ENCODE results near the gene DSG1.
"Not testable (repeated sequence)": the region's sequence is repeated elsewhere in the genome, so short reads cannot be mapped to it uniquely, and the experiment has no call there.

The DSG1 gene

DNA sequence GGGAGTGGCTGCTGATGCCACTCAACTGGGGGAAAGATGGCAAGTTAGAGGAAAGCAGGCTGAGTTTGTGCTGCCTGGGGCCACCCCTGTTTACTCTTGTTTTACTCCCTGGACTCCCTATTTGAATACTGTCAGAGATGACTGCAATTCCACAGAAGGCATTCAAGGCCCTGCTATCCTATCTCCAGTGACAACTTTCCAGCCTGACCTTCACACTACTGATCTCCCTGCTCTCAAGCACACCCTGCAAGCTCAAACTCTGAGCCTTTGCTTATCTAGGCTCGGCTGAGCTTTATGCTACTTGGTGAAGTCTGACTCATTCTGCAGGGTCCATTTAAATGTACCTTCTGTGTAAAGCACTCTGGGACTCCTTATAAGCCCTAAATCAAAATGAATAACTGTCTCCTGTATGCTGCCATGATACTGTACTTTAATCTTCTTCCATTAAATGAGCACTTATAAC is 39.3 kb upstream of the DSG1 start:
- no peak overlapping the region for H3K4me3 ChIP-seq (ENCODE audit: low read depth, low read length)

DNA sequence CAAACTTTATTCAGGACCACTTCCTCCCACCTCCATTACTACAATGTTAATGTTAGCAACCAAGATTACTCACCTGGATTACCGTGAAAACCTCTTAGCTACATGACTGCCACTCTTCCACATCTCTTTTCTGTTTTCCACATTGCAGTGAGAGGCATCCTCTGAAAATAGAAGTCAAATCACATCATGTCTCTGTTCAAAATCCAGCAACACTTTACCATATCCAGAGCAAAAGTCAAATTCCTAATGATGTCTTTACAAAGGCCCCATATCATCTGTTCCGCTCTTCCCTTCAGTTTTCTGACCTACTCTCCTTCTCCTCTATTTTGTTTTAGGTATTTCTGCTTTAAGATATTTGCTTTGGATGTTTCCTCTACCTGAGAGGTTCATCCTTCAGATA is 37.5 kb upstream of the DSG1 start:
- no peak overlapping the region for H3K4me3 ChIP-seq (ENCODE audit: low read depth, low read length)
- TF ChIP-seq, protein P1, sequence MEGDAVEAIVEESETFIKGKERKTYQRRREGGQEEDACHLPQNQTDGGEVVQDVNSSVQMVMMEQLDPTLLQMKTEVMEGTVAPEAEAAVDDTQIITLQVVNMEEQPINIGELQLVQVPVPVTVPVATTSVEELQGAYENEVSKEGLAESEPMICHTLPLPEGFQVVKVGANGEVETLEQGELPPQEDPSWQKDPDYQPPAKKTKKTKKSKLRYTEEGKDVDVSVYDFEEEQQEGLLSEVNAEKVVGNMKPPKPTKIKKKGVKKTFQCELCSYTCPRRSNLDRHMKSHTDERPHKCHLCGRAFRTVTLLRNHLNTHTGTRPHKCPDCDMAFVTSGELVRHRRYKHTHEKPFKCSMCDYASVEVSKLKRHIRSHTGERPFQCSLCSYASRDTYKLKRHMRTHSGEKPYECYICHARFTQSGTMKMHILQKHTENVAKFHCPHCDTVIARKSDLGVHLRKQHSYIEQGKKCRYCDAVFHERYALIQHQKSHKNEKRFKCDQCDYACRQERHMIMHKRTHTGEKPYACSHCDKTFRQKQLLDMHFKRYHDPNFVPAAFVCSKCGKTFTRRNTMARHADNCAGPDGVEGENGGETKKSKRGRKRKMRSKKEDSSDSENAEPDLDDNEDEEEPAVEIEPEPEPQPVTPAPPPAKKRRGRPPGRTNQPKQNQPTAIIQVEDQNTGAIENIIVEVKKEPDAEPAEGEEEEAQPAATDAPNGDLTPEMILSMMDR (IDR thresholded peaks at IDR 0.05; ENCODE audit: borderline replicate concordance, insufficient read depth, low read depth, low read length) = no peak

More for the DNA sequence above, 39.3 kb upstream of the DSG1 start:
- TF ChIP-seq, protein P1 (IDR thresholded peaks at IDR 0.05; ENCODE audit: borderline replicate concordance, insufficient read depth, low read depth, low read length) = no peak

DNA sequence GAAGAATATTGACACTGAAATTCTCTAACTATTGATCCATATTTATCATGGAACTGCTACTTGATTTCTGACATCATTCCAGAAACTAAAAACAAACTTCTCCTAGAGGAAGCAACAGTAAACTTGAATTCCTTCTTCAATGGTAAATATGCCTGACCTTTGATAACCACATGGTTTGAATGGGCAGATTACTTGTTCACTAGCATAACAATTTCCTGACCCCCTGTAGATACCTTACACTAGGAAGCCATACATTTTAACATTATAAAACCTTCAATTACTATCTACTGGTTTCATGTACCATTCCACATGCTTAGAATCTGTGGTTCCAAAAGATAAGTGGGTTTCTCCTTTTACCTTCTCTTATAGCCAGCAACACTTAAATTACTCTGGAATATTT is 36.5 kb upstream of the DSG1 start:
- TF ChIP-seq, protein P1 (IDR thresholded peaks at IDR 0.05; ENCODE audit: borderline replicate concordance, insufficient read depth, low read depth, low read length) = no peak
- no peak overlapping the region for H3K4me3 ChIP-seq (ENCODE audit: low read depth, low read length)

DNA sequence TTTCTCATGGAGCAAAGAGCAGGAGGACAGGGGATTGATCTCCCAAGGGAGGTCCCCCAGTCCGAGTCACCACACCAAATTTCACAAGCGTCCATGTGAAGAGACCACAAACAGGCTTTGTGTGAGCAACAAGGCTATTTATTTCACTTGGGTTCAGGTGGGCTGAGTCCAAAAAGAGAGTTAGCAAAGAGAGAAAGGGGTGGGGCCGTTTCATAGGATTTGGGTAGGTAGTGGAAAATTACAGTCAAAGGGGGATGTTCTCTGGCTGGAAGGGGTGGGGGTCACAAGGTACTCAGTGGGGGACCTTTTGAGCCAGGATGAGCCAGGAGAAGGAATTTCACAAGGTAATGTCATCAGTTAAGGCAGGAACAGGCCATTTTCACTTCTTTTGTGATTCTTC is 28.5 kb upstream of the DSG1 start:
- not testable (repeated sequence) for H3K4me3 ChIP-seq (ENCODE audit: low read depth, low read length)

DNA sequence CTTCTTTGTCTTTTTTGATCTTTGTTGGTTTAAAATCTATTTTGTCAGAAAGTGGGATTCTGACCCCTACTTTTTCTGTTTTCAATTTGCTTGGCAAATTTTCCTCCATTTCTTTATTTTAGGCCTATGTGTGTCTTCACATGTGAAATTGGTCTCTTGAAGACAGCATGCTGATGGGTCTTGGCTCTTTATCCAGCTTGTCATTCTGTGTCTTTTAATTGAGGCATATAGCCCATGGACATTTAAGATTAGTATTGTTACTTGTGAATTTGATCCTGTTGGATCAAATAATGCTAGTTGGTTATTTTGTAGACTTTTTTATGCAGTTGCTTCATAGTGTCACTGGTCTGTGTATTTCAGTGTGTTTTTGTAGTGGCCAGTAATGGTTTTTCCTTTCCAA is 26.3 kb upstream of the DSG1 start:
- no peak overlapping the region for H3K4me3 ChIP-seq (ENCODE audit: low read depth, low read length)
- TF ChIP-seq, protein P1 (IDR thresholded peaks at IDR 0.05; ENCODE audit: borderline replicate concordance, insufficient read depth, low read depth, low read length) = no peak

DNA sequence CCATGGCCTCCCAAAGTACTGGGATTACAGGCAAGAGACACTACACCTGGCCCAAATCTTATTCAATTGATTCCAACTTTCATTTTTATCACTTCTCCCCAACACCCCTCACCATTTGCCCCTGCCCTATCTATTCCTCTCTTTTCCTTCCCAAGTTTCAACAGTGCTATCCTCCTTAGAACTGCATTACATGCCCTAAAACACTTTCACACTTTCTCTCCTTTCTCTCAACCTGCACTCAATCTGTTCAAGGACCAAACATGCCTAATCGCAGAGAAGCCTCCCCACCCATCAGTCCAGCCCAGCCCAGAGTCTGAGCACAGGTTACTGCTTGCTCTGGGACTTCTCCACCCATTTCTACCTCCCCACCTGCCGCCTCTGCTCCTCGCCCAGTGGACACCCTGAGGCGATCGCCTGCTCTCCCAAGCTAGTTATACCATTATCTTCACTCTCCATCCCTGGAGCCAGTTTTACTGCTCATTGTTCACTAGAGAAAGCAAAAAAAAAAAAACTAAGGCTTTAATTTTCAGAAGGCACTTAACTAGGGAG is 23.7 kb upstream of the DSG1 start:
- TF ChIP-seq, protein P1 (IDR thresholded peaks at IDR 0.05; ENCODE audit: borderline replicate concordance, insufficient read depth, low read depth, low read length) = no peak
- H3K4me3 ChIP-seq (ENCODE audit: low read depth, low read length) = no peak overlapping the region

DNA sequence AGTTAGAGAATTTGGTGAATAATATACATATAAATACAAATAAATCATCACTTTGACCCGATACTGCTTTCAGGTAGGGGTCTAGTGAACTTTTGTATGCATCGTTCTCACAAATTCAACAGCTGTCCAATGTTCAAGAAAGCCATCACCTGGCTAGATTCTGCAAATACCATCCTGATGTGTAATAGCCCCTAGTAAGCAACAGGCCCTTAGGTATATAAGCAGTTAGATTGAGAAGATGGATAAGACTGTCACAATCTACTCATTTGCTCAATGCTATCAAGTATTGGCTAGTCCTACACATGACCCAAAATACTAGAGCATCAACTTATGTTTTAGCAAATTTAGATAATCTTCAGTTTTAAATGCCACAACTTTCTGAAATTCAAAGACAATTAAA is 20.7 kb upstream of the DSG1 start:
- H3K4me3 ChIP-seq (ENCODE audit: low read depth, low read length) = no peak overlapping the region
- TF ChIP-seq, protein P1 (IDR thresholded peaks at IDR 0.05; ENCODE audit: borderline replicate concordance, insufficient read depth, low read depth, low read length) = no peak
